HEK293 (cell line): Measurements from ENCODE around the gene MPPED2.
"Not testable (repeated sequence)": the region's sequence is repeated elsewhere in the genome, so short reads cannot be mapped to it uniquely, and the experiment has no call there.

ENCODE experiments used
- CTCF ChIA-PET: fragments of 350-600 bp; formaldehyde crosslinking; extraction: SDS; loops from one replicate; lab custom pipeline; 2021; ENCODE audit warnings: antibody characterized with exemption; lab: Yijun Ruan, JAX
- POLR2A ChIA-PET: fragments of 300-600 bp; formaldehyde crosslinking; extraction: SDS; loops from one replicate; lab custom pipeline; 2020; ENCODE audit warnings: antibody characterized with exemption, inconsistent platforms; lab: Yijun Ruan, JAX
- H3K27ac ChIP-seq: fragments of 200-500 bp; sonication (Bioruptor generic); 2 replicates; pipeline ENCODE4 v1.5.1; 2014; ENCODE audit warnings: low read depth, low read length, control low read depth, inconsistent platforms; ENCODE audit errors: extremely low read depth
- H3K36me3 ChIP-seq, 2 experiments: fragments of 200-500 bp in 1 of 2; sonication (Bioruptor generic) in 1 of 2; 1 replicate in 1 of 2; 2 replicates in 1 of 2; pipeline ENCODE4 v1.5.1; 2014 to 2017; ENCODE audit warnings: inconsistent platforms in 2 of 2, low read length in 2 of 2; ENCODE audit not compliant: control insufficient read depth in 2 of 2, insufficient read depth in 1 of 2
- H3K4me1 ChIP-seq: fragments of 200-500 bp; sonication (Bioruptor generic); 2 replicates; pipeline ENCODE4 v1.5.1; 2014; ENCODE audit warnings: mild to moderate bottlenecking, low read length, inconsistent platforms; ENCODE audit not compliant: control insufficient read depth, insufficient read depth
- H3K4me3 ChIP-seq: 2 replicates; pipeline ENCODE4 v1.5.1; 2011; ENCODE audit warnings: low read depth, mild to moderate bottlenecking, control low read depth, low read length, moderate library complexity
- H3K9me3 ChIP-seq: fragments of 200-500 bp; sonication (Bioruptor generic); 2 replicates; pipeline ENCODE4 v1.5.1; 2014; ENCODE audit warnings: low read depth, low read length, inconsistent platforms; ENCODE audit not compliant: control insufficient read depth, insufficient read depth
- GLIS1 ChIP-seq: fragments of 450-650 bp; formaldehyde crosslinking; IDR thresholded peaks from 2 replicates; pipeline ENCODE4 v1.5.1; 2016; ENCODE audit warnings: missing biosample characterization, missing genetic modification characterization
- SP7 ChIP-seq: fragments of 450-650 bp; formaldehyde crosslinking; IDR thresholded peaks from 2 replicates; pipeline ENCODE4 v1.5.1; 2016; ENCODE audit warnings: missing biosample characterization, missing genetic modification characterization
- ZBTB49 ChIP-seq: fragments of 450-650 bp; formaldehyde crosslinking; IDR thresholded peaks from 2 replicates; pipeline ENCODE4 v1.5.1; 2016; ENCODE audit warnings: missing biosample characterization, missing genetic modification characterization, low read depth
- ZNF18 ChIP-seq: fragments of 450-650 bp; formaldehyde crosslinking; IDR thresholded peaks from 2 replicates; pipeline ENCODE4 v1.5.1; 2016; ENCODE audit warnings: missing biosample characterization, missing genetic modification characterization
- ZNF223 ChIP-seq: fragments of 450-650 bp; formaldehyde crosslinking; IDR thresholded peaks from 2 replicates; pipeline ENCODE4 v1.5.1; 2016; ENCODE audit warnings: missing biosample characterization, missing genetic modification characterization
- ZNF292 ChIP-seq: fragments of 450-650 bp; formaldehyde crosslinking; IDR thresholded peaks from 2 replicates; pipeline ENCODE4 v1.5.1; 2016; ENCODE audit warnings: low read depth, missing biosample characterization, missing genetic modification characterization, borderline replicate concordance
- ZNF449 ChIP-seq: fragments of 450-650 bp; formaldehyde crosslinking; IDR thresholded peaks from 2 replicates; pipeline ENCODE4 v1.5.1; 2017; ENCODE audit warnings: missing biosample characterization, mild to moderate bottlenecking, missing genetic modification characterization, moderate library complexity
- ZNF518A ChIP-seq: fragments of 450-650 bp; formaldehyde crosslinking; conservative IDR thresholded peaks from 2 replicates; pipeline ENCODE4 v1.5.1; 2016; ENCODE audit warnings: low read depth, missing biosample characterization, missing genetic modification characterization
- ZNF560 ChIP-seq: fragments of 450-650 bp; formaldehyde crosslinking; IDR thresholded peaks from 2 replicates; pipeline ENCODE4 v1.5.1; 2017; ENCODE audit warnings: missing biosample characterization, missing genetic modification characterization, borderline replicate concordance
- ZNF600 ChIP-seq: fragments of 450-650 bp; formaldehyde crosslinking; IDR thresholded peaks from 2 replicates; pipeline ENCODE4 v1.5.1; 2016; ENCODE audit warnings: missing biosample characterization, missing genetic modification characterization
- ZNF629 ChIP-seq: fragments of 450-650 bp; formaldehyde crosslinking; IDR thresholded peaks from 2 replicates; pipeline ENCODE4 v1.5.1; 2017; ENCODE audit warnings: missing biosample characterization, missing genetic modification characterization
- ZSCAN23 ChIP-seq: fragments of 450-650 bp; formaldehyde crosslinking; IDR thresholded peaks from 2 replicates; pipeline ENCODE4 v1.5.1; 2016; ENCODE audit warnings: missing biosample characterization, missing genetic modification characterization
- TF ChIP-seq, protein P1 (sequence below): fragments of 450-650 bp; formaldehyde crosslinking; IDR thresholded peaks from 2 replicates; pipeline ENCODE4 v1.5.1; 2016; ENCODE audit warnings: missing biosample characterization, missing genetic modification characterization
- TF ChIP-seq, protein P2 (sequence below): fragments of 450-650 bp; formaldehyde crosslinking; IDR thresholded peaks from 2 replicates; pipeline ENCODE4 v1.5.1; 2017; ENCODE audit warnings: missing biosample characterization, missing genetic modification characterization

The MPPED2 gene

GRCh38 chr11:30560206-30561106, 25.7 kb downstream of the MPPED2 start (continued):
- TF ChIP-seq ZBTB49 (tag by site-specific recombination) (no peak), ZNF292 (tag by site-specific recombination) (no peak), ZNF560 (no peak), ZNF518A (tag by site-specific recombination) (no peak)

DNA sequence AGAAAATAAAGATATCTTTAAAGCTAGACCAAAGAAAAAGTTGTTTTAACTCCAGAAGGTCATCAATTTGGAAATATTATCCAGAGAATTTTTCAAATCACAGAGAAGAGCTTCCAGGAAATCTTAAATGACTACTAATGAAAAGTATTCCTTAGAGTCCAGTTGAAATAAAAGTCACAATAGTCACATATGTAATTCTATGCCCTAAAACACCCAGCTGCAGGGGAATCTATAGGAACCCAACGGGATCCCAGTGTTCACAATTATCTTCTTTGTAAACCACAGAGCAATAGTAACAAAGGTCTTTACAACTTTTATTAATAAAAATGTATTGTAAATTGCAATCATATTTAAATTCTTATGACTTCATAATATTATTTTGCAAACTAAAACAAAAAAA, 27.1 kb downstream of the MPPED2 start:
- no peak overlapping the region for H3K4me3 ChIP-seq
- TF ChIP-seq, protein P1, sequence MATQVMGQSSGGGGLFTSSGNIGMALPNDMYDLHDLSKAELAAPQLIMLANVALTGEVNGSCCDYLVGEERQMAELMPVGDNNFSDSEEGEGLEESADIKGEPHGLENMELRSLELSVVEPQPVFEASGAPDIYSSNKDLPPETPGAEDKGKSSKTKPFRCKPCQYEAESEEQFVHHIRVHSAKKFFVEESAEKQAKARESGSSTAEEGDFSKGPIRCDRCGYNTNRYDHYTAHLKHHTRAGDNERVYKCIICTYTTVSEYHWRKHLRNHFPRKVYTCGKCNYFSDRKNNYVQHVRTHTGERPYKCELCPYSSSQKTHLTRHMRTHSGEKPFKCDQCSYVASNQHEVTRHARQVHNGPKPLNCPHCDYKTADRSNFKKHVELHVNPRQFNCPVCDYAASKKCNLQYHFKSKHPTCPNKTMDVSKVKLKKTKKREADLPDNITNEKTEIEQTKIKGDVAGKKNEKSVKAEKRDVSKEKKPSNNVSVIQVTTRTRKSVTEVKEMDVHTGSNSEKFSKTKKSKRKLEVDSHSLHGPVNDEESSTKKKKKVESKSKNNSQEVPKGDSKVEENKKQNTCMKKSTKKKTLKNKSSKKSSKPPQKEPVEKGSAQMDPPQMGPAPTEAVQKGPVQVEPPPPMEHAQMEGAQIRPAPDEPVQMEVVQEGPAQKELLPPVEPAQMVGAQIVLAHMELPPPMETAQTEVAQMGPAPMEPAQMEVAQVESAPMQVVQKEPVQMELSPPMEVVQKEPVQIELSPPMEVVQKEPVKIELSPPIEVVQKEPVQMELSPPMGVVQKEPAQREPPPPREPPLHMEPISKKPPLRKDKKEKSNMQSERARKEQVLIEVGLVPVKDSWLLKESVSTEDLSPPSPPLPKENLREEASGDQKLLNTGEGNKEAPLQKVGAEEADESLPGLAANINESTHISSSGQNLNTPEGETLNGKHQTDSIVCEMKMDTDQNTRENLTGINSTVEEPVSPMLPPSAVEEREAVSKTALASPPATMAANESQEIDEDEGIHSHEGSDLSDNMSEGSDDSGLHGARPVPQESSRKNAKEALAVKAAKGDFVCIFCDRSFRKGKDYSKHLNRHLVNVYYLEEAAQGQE (tag by site-specific recombination): no peak
- TF ChIP-seq, protein P2, sequence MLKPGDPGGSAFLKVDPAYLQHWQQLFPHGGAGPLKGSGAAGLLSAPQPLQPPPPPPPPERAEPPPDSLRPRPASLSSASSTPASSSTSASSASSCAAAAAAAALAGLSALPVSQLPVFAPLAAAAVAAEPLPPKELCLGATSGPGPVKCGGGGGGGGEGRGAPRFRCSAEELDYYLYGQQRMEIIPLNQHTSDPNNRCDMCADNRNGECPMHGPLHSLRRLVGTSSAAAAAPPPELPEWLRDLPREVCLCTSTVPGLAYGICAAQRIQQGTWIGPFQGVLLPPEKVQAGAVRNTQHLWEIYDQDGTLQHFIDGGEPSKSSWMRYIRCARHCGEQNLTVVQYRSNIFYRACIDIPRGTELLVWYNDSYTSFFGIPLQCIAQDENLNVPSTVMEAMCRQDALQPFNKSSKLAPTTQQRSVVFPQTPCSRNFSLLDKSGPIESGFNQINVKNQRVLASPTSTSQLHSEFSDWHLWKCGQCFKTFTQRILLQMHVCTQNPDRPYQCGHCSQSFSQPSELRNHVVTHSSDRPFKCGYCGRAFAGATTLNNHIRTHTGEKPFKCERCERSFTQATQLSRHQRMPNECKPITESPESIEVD: peak; percentile 37; the same call in 1 of the 2 replicates
- TF ChIP-seq, all 188 proteins: peak for 1
- CTCF ChIA-PET: interaction anchor here (0.7 kb wide), 1 partner anchor 44 kb away, joined by 3 read pairs; no protein-coding TSS in a partner anchor
- no peaks in the 10 kb centered on the region for H3K9me3 ChIP-seq
- H3K36me3 ChIP-seq: no peaks in the 10 kb centered on the region
- peaks cover 4% of the 10 kb centered on the region for H3K4me1 ChIP-seq
- H3K27ac ChIP-seq: no peak overlapping the region
- POLR2A ChIA-PET: no interaction called here

DNA sequence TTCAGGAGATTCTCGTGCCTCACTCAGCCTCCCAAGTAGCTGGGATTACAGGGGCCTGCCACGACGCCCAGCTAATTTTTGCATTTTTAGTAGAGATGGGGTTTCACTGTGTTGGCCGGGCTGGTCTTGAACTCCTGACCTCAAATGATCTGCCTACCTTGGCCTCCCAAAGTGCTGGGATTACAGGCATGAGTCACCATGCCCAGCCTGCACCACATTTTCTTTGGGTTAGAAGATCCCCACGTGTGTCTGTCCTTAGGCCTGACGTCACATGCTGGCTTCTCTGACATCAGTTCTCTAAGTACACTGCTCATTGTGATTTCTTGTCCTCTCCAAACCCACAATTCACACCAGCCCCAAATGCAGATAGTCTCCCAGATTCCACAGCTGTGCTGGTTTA, 31.6 kb downstream of the MPPED2 start:
- CTCF ChIA-PET: interaction anchor here (0.6 kb wide), 1 partner anchor 59 kb away, joined by 3 read pairs; no protein-coding TSS in a partner anchor
- H3K36me3 ChIP-seq, H3K27ac ChIP-seq, H3K9me3 ChIP-seq, H3K4me3 ChIP-seq, H3K4me1 ChIP-seq, POLR2A ChIA-PET: not testable (repeated sequence)
- TF ChIP-seq GLIS1 (tag by site-specific recombination) (peak; percentile 66), SP7 (tag by site-specific recombination) (peak; percentile 44; the same call in 1 of the 2 replicates), ZNF600 (tag by site-specific recombination) (0 out of 2 replicates have a peak, but pooled peaks have one; percentile 25), ZNF629 (tag by site-specific recombination) (peak; percentile 88), ZNF18 (peak; percentile 46; the same call in 1 of the 2 replicates), ZNF223 (peak; percentile 88), ZNF449 (peak; percentile 58), ZSCAN23 (tag by site-specific recombination) (0 out of 2 replicates have a peak, but pooled peaks have one; percentile 31)
